ENCODE measurements around the gene SHISA9. TPM values are rescaled to one million over a fixed set of nuclear protein-coding genes. Genes with fewer than 3 reads are reported as not detected.
A peak's percentile ranks its signal among the peaks of the same experiment; 100 is the strongest.

SHISA9 gene
- total and polyA plus RNA-seq, 8 donors = 0.12 to 1.3 (median 0.37) TPM; not detected in 1

GRCh38 chr16:12898551-12898950, 2.8 kb upstream of the SHISA9 start:
- 55 to 77% methylated on average over 3 of the region's 3 CpGs for WGBS, 2 donors
- no peak for FAIRE-seq
- Histone ChIP-seq H3K4me1 (no peaks in the 10 kb centered on the region), H3K9me3 (no peaks in the 10 kb centered on the region), H3K27ac (no peak overlapping the region), H3K27me3 (peaks cover 0 to 5% (median 2%) of the 10 kb centered on the region in 4 donors), H3K36me3 (no peaks in the 10 kb centered on the region), H3K4me3 (no peak overlapping the region)
- no peak for DNase-seq
- ATAC-seq = no peak
- intact Hi-C loops (cut with DNase I) = loop anchor here (5.0 to 10.0 kb wide), 2 partner anchors 554 to 556 kb away; no protein-coding TSS in a partner anchor
- TF ChIP-seq CTCF (IDR thresholded peaks at IDR 0.05) = no peak

GRCh38 chr16:12899529-12900143, 1.8 kb upstream of the SHISA9 start:
- WGBS, 2 donors = 54 to 60% methylated on average over 6 of the region's 6 CpGs
- no peaks in the 10 kb centered on the region for H3K4me1 ChIP-seq
- no peak overlapping the region for H3K27ac ChIP-seq
- FAIRE-seq (no peak), ATAC-seq (no peak), DNase-seq (no peak)
- no peaks in the 10 kb centered on the region for H3K36me3 ChIP-seq
- intact Hi-C loops (cut with DNase I) = loop anchor here (5.0 to 10.0 kb wide), 2 partner anchors 553 to 555 kb away; no protein-coding TSS in a partner anchor
- TF ChIP-seq CTCF (IDR thresholded peaks at IDR 0.05) = no peak
- H3K27me3 ChIP-seq = peaks cover 0 to 5% (median 2%) of the 10 kb centered on the region in 4 donors
- no peak overlapping the region for H3K4me3 ChIP-seq
- H3K9me3 ChIP-seq = no peaks in the 10 kb centered on the region

GRCh38 chr16:12900156-12900555, 1.2 kb upstream of the SHISA9 start:
- 32 to 39% methylated on average over 7 of the region's 7 CpGs for WGBS, 2 donors
- ATAC-seq = no peak
- Histone ChIP-seq H3K9me3 (no peaks in the 10 kb centered on the region), H3K27me3 (peaks cover 0 to 10% (median 2%) of the 10 kb centered on the region in 4 donors), H3K4me1 (no peaks in the 10 kb centered on the region), H3K36me3 (no peaks in the 10 kb centered on the region), H3K27ac (no peak overlapping the region), H3K4me3 (no peak overlapping the region)
- DNase-seq = no peak
- TF ChIP-seq CTCF (IDR thresholded peaks at IDR 0.05) = no peak
- FAIRE-seq = no peak
- intact Hi-C loops (cut with DNase I) = no loop called here

GRCh38 chr16:12900599-12901203, 697 bp upstream of the SHISA9 start:
- Histone ChIP-seq H3K27ac (no peak overlapping the region), H3K4me3 (peak overlapping the region in 1 of 4 donors; percentile 30), H3K4me1 (no peaks in the 10 kb centered on the region), H3K36me3 (no peaks in the 10 kb centered on the region), H3K9me3 (no peaks in the 10 kb centered on the region), H3K27me3 (peaks cover 0 to 11% (median 2%) of the 10 kb centered on the region in 4 donors)
- peak in 1 of 6 donors; percentile 53 for DNase-seq
- no peak for ATAC-seq
- no peak for TF ChIP-seq CTCF (IDR thresholded peaks at IDR 0.05)
- 4 to 9% methylated on average over 33 to 37 of the region's 37 CpGs for WGBS, 2 donors
- intact Hi-C loops (cut with DNase I) = no loop called here
- FAIRE-seq = no peak

GRCh38 chr16:12901204-12901596, 198 bp upstream of the SHISA9 start:
- DNase-seq (peak in 2 of 6 donors; percentile 37 to 68), ATAC-seq (peak in 3 of 4 donors; percentile 37 to 71 (median 41)), FAIRE-seq (no peak)
- Histone ChIP-seq H3K27ac (no peak overlapping the region), H3K4me3 (peak overlapping the region in 1 of 4 donors; percentile 30), H3K36me3 (no peaks in the 10 kb centered on the region), H3K4me1 (no peaks in the 10 kb centered on the region), H3K27me3 (peaks cover 0 to 11% (median 2%) of the 10 kb centered on the region in 4 donors), H3K9me3 (no peaks in the 10 kb centered on the region)
- intact Hi-C loops (cut with DNase I) = no loop called here
- WGBS, 2 donors = 1 to 3% methylated on average over 30 to 33 of the region's 34 CpGs
- TF ChIP-seq CTCF (IDR thresholded peaks at IDR 0.05) = no peak
